T-cell (primary cell): ENCODE measurements around the gene RGS7. TPM values are rescaled to one million over a fixed set of nuclear protein-coding genes. Genes with fewer than 3 reads are reported as not detected.
"Not testable (repeated sequence)": the region's sequence is repeated elsewhere in the genome, so short reads cannot be mapped to it uniquely, and the experiment has no call there.

ENCODE experiments used
- ATAC-seq, 4 experiments: fragments of 200-7000 bp in 3 of 4; fragments of 150-1000 bp in 1 of 4; cut with Tn5 transposase; replicated peaks in 1 of 4; 1 replicate in 3 of 4; 2 replicates in 1 of 4; pipeline ENCODE4 v1.10.0; 2021; ENCODE audit warnings: moderate library complexity in 3 of 4, mild to moderate bottlenecking in 2 of 4, moderate number of reproducible peaks in 1 of 4
- CTCF ChIA-PET, 2 donors: fragments of 300-600 bp; sonication (Branson Sonifier 250); formaldehyde crosslinking; loops; one replicate each; lab custom pipeline; 2022; ENCODE audit warnings: antibody characterized with exemption in 2 of 2; lab: Charles Lee
- POLR2A ChIA-PET, 2 donors: fragments of 300-600 bp; sonication (Branson Sonifier 250); formaldehyde crosslinking; loops; one replicate each; lab custom pipeline; 2022; ENCODE audit warnings: antibody characterized with exemption in 2 of 2; lab: Charles Lee
- DNase-seq, 35 experiments: peaks; one replicate each; pipeline versions ENCODE4 v3.0.0 to v3.0.0-alpha.2; 2013 to 2023
- H3K27ac ChIP-seq: one replicate; pipeline ENCODE4 v1.5.1; 2013; ENCODE audit warnings: low read length
- H3K27me3 ChIP-seq, 2 experiments: replicated peaks in 1 of 2; 1 replicate in 1 of 2; 2 replicates in 1 of 2; pipeline versions ENCODE4 v1.6.1 to v1.7.0; 2013; ENCODE audit warnings: low read length in 1 of 2, mixed read lengths in 1 of 2; ENCODE audit not compliant: control insufficient read depth in 2 of 2, insufficient read depth in 2 of 2; ENCODE audit errors: extremely low read depth in 1 of 2
- H3K36me3 ChIP-seq, 2 donors: 1 replicate in 1 of 2; 2 replicates in 1 of 2; pipeline versions ENCODE4 v1.6.1 to v1.7.0; 2013; ENCODE audit warnings: low read length in 1 of 2; ENCODE audit not compliant: control insufficient read depth in 2 of 2, insufficient read depth in 1 of 2; ENCODE audit errors: extremely low read depth in 1 of 2
- H3K4me1 ChIP-seq, 2 experiments: 1 replicate in 1 of 2; 2 replicates in 1 of 2; pipeline versions ENCODE4 v1.6.1 to v1.7.0; 2013; ENCODE audit warnings: low read length in 2 of 2, mixed read lengths in 1 of 2; ENCODE audit not compliant: insufficient read depth in 2 of 2, control insufficient read depth in 1 of 2; ENCODE audit errors: extremely low read depth in 1 of 2
- H3K4me3 ChIP-seq, 2 donors: 1 replicate in 1 of 2; 2 replicates in 1 of 2; pipeline versions ENCODE4 v1.5.1 to v1.7.0; 2013; ENCODE audit warnings: mild to moderate bottlenecking in 2 of 2, low read length in 1 of 2, moderate library complexity in 1 of 2; ENCODE audit not compliant: control insufficient read depth in 1 of 2; ENCODE audit errors: extremely low read depth in 1 of 2
- H3K9me3 ChIP-seq: 2 replicates; pipeline ENCODE4 v1.7.0; 2013
- H3K27ac Mint-ChIP-seq, 2 donors: one replicate each; pipeline ENCODE4 v1.8.0; 2020 to 2021; ENCODE audit warnings: mild to moderate bottlenecking in 2 of 2, mixed read lengths in 2 of 2
- H3K27me3 Mint-ChIP-seq, 2 donors: one replicate each; pipeline ENCODE4 v1.8.0; 2021 to 2022; ENCODE audit warnings: mixed read lengths in 2 of 2
- H3K36me3 Mint-ChIP-seq: one replicate; pipeline ENCODE4 v1.8.0; 2021; ENCODE audit warnings: mixed read lengths
- H3K4me1 Mint-ChIP-seq, 3 donors: one replicate each; pipeline ENCODE4 v1.8.0; 2020 to 2022; ENCODE audit warnings: mixed read lengths in 3 of 3, mild to moderate bottlenecking in 1 of 3
- H3K4me3 Mint-ChIP-seq, 3 donors: one replicate each; pipeline ENCODE4 v1.8.0; 2020 to 2022; ENCODE audit warnings: mild to moderate bottlenecking in 3 of 3, mixed read lengths in 3 of 3, moderate library complexity in 3 of 3
- H3K9me3 Mint-ChIP-seq, 3 donors: one replicate each; pipeline ENCODE4 v1.8.0; 2020 to 2022; ENCODE audit warnings: mixed read lengths in 3 of 3
- WGBS: methylation state at CpG from one replicate; pipeline ENCODE4 v1.1.5; 2013; ENCODE audit warnings: missing lambda C conversion rate; ENCODE audit not compliant: insufficient coverage; 5-methylcytosine and 5-hydroxymethylcytosine counted together
- total RNA-seq, 35 experiments: library from RNA in 6 of 35; stranded (reverse) in 6 of 35; fragments of 120-200 nt in 1 of 35; gene quantifications; one replicate each; pipeline versions ENCODE4 v1.2.1 to v1.2.4 and lab custom pipeline; 2013 to 2026

Gene RGS7
- total RNA-seq, 5 donors from 2014 or later (not counting 1 experiment from before 2014, with no cell fraction given) = not detected

- no peak for ATAC-seq
Observed at GRCh38 chr1:241225741-241226140, 131.3 kb downstream of the RGS7 start.

DNA sequence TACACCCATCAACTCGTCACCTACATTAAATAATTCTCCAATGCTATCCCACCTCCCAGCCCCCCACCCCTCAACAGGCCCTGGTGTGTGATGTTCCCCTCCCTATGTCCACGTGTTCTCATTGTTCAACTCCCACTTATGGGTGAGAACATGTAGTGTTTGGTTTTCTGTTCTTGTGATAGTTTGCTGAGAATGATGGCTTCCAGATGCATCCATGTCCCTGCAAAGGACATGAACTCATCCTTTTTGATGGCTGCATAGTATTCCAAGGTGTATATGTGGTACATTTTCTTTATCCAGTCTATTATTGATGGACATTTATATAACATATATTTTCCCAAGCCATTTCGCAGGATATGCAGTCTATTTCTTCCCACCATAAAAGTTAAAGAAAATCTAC is 132.8 kb downstream of the RGS7 start:
- H3K36me3 Mint-ChIP-seq, H3K36me3 ChIP-seq, H3K4me3 Mint-ChIP-seq, DNase-seq, H3K27ac Mint-ChIP-seq, POLR2A ChIA-PET, H3K4me3 ChIP-seq, H3K4me1 Mint-ChIP-seq, H3K9me3 ChIP-seq, H3K27me3 Mint-ChIP-seq, ATAC-seq, H3K27me3 ChIP-seq, H3K4me1 ChIP-seq, H3K27ac ChIP-seq, CTCF ChIA-PET: not testable (repeated sequence)
- peaks cover 15 to 23% (median 20%) of the 10 kb centered on the region in 3 donors for H3K9me3 Mint-ChIP-seq
- no CpG with 5 or more reads among the region's 3 CpGs for WGBS

More at GRCh38 chr1:241225741-241226140, 131.3 kb downstream of the RGS7 start:
- Mint-ChIP-seq H3K4me1 (no peaks in the 10 kb centered on the region), H3K4me3 (no peak overlapping the region), H3K27ac (no peak overlapping the region), H3K9me3 (peaks cover 13 to 23% (median 14%) of the 10 kb centered on the region in 3 donors), H3K36me3 (no peaks in the 10 kb centered on the region), H3K27me3 (no peaks in the 10 kb centered on the region)
- Histone ChIP-seq H3K36me3 (no peaks in the 10 kb centered on the region), H3K27me3 (no peaks in the 10 kb centered on the region), H3K4me1 (no peaks in the 10 kb centered on the region), H3K9me3 (peaks cover 2% of the 10 kb centered on the region), H3K27ac (no peak overlapping the region), H3K4me3 (no peak overlapping the region)
- ChIA-PET CTCF (interaction anchor here in 1 of 2 donors (0.8 kb wide), 1 partner anchor 20 kb away, joined by 3 read pairs; no protein-coding TSS in a partner anchor), POLR2A (no interaction called here)
- DNase-seq = no peak
- no CpG with 5 or more reads among the region's 1 CpG for WGBS

GRCh38 chr1:241222813-241223212 is 134.2 kb downstream of the RGS7 start:
- DNase-seq, H3K4me3 Mint-ChIP-seq, H3K36me3 ChIP-seq, H3K27ac Mint-ChIP-seq, H3K36me3 Mint-ChIP-seq, H3K4me1 ChIP-seq, POLR2A ChIA-PET, H3K27ac ChIP-seq, H3K4me3 ChIP-seq, CTCF ChIA-PET, H3K9me3 ChIP-seq, H3K27me3 Mint-ChIP-seq, ATAC-seq, H3K27me3 ChIP-seq, H3K4me1 Mint-ChIP-seq: not testable (repeated sequence)
- 80% methylated on average over 1 of the region's 4 CpGs for WGBS
- peaks cover 13 to 23% (median 19%) of the 10 kb centered on the region in 3 donors for H3K9me3 Mint-ChIP-seq

- WGBS = no CpG with 5 or more reads among the region's 6 CpGs
- Mint-ChIP-seq H3K4me1 (no peaks in the 10 kb centered on the region), H3K36me3 (no peaks in the 10 kb centered on the region), H3K4me3 (no peak overlapping the region), H3K9me3 (peaks cover 12 to 25% (median 23%) of the 10 kb centered on the region in 3 donors), H3K27me3 (peaks cover 0 to 3% of the 10 kb centered on the region in 2 donors), H3K27ac (no peak overlapping the region)
- H3K4me3 ChIP-seq = no peak overlapping the region
- no peaks in the 10 kb centered on the region for H3K36me3 ChIP-seq
- peaks cover 2% of the 10 kb centered on the region for H3K9me3 ChIP-seq
- no peak overlapping the region for H3K27ac ChIP-seq
- ChIA-PET CTCF (no interaction called here), POLR2A (no interaction called here)
- no peaks in the 10 kb centered on the region for H3K27me3 ChIP-seq
- ATAC-seq (no peak), DNase-seq (no peak)
- no peaks in the 10 kb centered on the region for H3K4me1 ChIP-seq
Observed at GRCh38 chr1:241221319-241221718, 135.7 kb downstream of the RGS7 start.

DNA sequence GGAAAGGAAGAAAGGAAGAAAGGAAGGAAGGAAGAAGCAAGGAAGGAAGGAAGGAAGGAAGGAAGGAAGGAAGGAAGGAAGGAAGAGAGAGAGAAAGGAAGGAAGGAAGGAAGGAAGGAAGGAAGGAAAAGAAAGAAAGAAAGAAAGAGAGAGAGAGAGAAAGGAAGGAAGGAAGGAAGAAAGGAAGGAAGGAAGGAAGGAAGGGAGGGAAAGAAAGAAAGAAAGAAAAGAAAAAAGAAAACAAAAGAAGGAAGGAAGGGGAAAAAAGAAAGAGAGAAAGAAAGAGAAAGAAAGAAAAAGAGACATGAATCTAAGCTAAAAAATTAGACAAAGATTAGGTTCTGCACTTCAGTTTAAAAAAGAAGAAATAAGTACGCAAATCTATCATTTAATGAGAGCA is 136.1 kb downstream of the RGS7 start:
- H3K27ac ChIP-seq, H3K4me1 Mint-ChIP-seq, DNase-seq, H3K27ac Mint-ChIP-seq, H3K36me3 ChIP-seq, H3K4me1 ChIP-seq, ATAC-seq, H3K27me3 ChIP-seq, H3K9me3 ChIP-seq, CTCF ChIA-PET, H3K4me3 Mint-ChIP-seq, POLR2A ChIA-PET, H3K27me3 Mint-ChIP-seq, H3K4me3 ChIP-seq, H3K36me3 Mint-ChIP-seq: not testable (repeated sequence)
- WGBS = no CpG with 5 or more reads among the region's 1 CpG
- peaks cover 9 to 25% (median 19%) of the 10 kb centered on the region in 3 donors for H3K9me3 Mint-ChIP-seq

DNA sequence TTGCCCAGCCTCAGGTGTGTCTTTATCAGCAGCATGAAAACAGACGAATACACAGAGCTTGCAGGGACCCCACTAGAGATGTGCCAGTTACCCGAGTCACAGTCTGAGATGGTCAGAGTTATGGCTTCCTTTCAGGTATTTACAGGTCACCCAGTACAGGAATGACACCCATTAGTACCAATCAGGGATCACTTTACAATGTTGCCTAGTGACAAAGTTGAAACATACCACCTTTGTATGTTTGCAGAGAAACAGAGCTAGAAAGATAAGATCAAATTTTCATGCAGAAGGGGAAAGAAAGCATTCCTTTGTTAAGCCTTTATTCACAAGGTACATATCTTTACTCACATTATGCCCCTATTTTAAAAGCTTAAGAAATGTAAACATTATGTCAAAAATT is 137.6 kb downstream of the RGS7 start:
- ChIA-PET CTCF (no interaction called here), POLR2A (no interaction called here)
- no peak overlapping the region for H3K4me3 Mint-ChIP-seq
- H3K36me3 Mint-ChIP-seq = no peaks in the 10 kb centered on the region
- Histone ChIP-seq H3K9me3 (peaks cover 2% of the 10 kb centered on the region), H3K4me1 (no peaks in the 10 kb centered on the region), H3K36me3 (no peaks in the 10 kb centered on the region), H3K27me3 (no peaks in the 10 kb centered on the region), H3K4me3 (no peak overlapping the region), H3K27ac (no peak overlapping the region)
- no peaks in the 10 kb centered on the region for H3K4me1 Mint-ChIP-seq
- peaks cover 0 to 3% of the 10 kb centered on the region in 2 donors for H3K27me3 Mint-ChIP-seq
- no peak for DNase-seq
- no peak overlapping the region for H3K27ac Mint-ChIP-seq
- peaks cover 9 to 25% (median 12%) of the 10 kb centered on the region in 3 donors for H3K9me3 Mint-ChIP-seq
- 75% methylated on average over 2 of the region's 2 CpGs for WGBS
- no peak for ATAC-seq

DNA sequence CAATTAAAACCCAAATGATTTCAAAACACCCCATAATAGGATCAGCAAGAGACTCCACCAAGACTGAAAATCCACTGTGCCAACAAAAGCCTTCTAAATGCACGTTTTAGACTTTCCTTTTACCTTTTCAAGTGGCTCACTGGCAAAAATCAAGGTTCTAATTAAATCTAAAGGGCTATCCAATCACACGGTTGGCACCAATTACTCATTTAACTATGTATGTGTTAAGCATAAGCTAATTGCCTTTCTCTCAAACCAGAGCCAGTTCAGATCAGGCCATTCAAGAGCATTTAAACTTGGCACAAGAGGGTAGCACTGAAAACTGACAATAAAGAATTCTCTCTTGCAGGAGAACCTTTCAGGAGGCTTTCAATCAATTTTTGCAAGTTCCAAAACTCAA is 139.5 kb downstream of the RGS7 start:
- H3K27me3 ChIP-seq = no peaks in the 10 kb centered on the region
- H3K4me3 ChIP-seq = no peak overlapping the region
- no peak for DNase-seq
- ATAC-seq = no peak
- ChIA-PET CTCF (no interaction called here), POLR2A (no interaction called here)
- H3K27ac ChIP-seq = no peak overlapping the region
- Mint-ChIP-seq H3K4me3 (no peak overlapping the region), H3K27me3 (peaks cover 0 to 3% of the 10 kb centered on the region in 2 donors), H3K36me3 (no peaks in the 10 kb centered on the region), H3K9me3 (peaks cover 4 to 20% (median 6%) of the 10 kb centered on the region in 3 donors), H3K27ac (no peak overlapping the region), H3K4me1 (no peaks in the 10 kb centered on the region)
- 0% methylated on average over 1 of the region's 2 CpGs for WGBS
- H3K36me3 ChIP-seq = no peaks in the 10 kb centered on the region
- H3K9me3 ChIP-seq = no peaks in the 10 kb centered on the region
- no peaks in the 10 kb centered on the region for H3K4me1 ChIP-seq
